ENCODE results near the gene EFNA3. TPM values are rescaled to one million over a fixed set of nuclear protein-coding genes. Genes with fewer than 3 reads are reported as not detected.
A peak's percentile ranks its signal among the peaks of the same experiment; 100 is the strongest.

The EFNA3 gene, protein sequence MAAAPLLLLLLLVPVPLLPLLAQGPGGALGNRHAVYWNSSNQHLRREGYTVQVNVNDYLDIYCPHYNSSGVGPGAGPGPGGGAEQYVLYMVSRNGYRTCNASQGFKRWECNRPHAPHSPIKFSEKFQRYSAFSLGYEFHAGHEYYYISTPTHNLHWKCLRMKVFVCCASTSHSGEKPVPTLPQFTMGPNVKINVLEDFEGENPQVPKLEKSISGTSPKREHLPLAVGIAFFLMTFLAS
- total RNA-seq (1 to 10 TPM in 2 of 6 donors, under 1 TPM in 4; 0.52 to 1.2 (median 0.70) TPM), polyA plus RNA-seq (under 1 TPM; 0.72 to 0.99 TPM)

- DNase-seq (peak; percentile 49 to 85 (median 70)), FAIRE-seq (no peak), ATAC-seq (peak; percentile 49 to 81 (median 72))
- no peak within 1 kb of the TSS for H3K27ac ChIP-seq
- peaks cover 32 to 36% (median 33%) of the 10 kb centered on the region in 3 donors for H3K4me1 ChIP-seq
- no peak for TF ChIP-seq CTCF (IDR thresholded peaks at IDR 0.05)
- intact Hi-C loops (cut with DNase I) = no loop called here
- peaks cover 0 to 31% (median 6%) of the 10 kb centered on the region in 4 donors for H3K27me3 ChIP-seq
- 1% methylated on average over 19 to 59 of the region's 59 CpGs for WGBS, 2 donors
- no peaks in the 10 kb centered on the region for H3K36me3 ChIP-seq
- H3K4me3 ChIP-seq = peak within 1 kb of the TSS in 3 of 4 donors; percentile 19 to 45 (median 41)
- H3K9me3 ChIP-seq = no peaks in the 10 kb centered on the region
These were observed at the start of gene EFNA3 for GRCh38 chr1:155078469-155079209. TSS of gene EFNA3 (plus strand) at chr1:155078837. CDS start at chr1:155078942, 105 bp downstream.

DNA sequence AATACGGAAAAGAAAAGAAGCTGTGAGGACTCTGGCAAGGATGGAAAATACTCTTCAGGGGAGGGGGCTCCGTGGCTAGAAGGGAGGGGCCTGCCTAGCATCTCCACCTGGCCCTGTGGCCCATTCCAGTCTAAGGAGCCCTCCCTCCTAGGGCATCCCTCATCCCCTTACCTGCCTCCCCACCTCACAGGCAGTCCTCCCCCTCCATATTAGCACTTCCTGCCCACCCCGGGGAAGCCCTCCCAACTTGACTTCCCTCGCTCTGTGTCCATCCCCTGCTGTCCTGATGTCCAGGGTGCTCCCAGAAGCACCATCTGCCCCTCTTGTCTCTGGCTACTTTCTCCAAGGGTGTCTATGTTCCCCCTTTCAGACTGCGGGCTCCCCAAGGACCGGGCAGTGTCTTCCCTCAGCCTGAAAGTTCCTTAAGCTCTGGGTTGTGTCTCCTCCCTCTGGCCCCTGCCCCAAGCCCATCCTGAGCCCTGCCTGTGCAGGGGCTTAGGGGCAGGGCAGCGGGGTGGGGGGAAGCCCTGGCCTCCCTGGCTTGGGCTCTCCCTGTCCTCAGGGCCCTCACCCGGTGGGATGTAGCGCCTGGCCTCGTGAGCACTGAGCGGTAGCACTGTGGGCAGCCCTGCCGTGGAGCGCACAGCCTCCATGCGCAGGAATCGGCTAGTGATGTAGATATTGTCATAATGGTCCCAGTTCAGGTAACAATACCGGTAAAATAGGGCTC lies 49.0 kb upstream of the EFNA3 start:
- TF ChIP-seq CTCF (IDR thresholded peaks at IDR 0.05) = no peak
- peak in 1 of 6 donors; percentile 41 for DNase-seq
- no peaks in the 10 kb centered on the region for H3K36me3 ChIP-seq
- H3K9me3 ChIP-seq = no peaks in the 10 kb centered on the region
- no peaks in the 10 kb centered on the region for H3K27me3 ChIP-seq
- no peak for ATAC-seq
- no peak for FAIRE-seq
- 82 to 84% methylated on average over 15 to 16 of the region's 16 CpGs for WGBS, 2 donors
- H3K27ac ChIP-seq = no peak overlapping the region
- H3K4me1 ChIP-seq = no peaks in the 10 kb centered on the region
- intact Hi-C loops (cut with DNase I) = no loop called here
- no peak overlapping the region for H3K4me3 ChIP-seq

DNA sequence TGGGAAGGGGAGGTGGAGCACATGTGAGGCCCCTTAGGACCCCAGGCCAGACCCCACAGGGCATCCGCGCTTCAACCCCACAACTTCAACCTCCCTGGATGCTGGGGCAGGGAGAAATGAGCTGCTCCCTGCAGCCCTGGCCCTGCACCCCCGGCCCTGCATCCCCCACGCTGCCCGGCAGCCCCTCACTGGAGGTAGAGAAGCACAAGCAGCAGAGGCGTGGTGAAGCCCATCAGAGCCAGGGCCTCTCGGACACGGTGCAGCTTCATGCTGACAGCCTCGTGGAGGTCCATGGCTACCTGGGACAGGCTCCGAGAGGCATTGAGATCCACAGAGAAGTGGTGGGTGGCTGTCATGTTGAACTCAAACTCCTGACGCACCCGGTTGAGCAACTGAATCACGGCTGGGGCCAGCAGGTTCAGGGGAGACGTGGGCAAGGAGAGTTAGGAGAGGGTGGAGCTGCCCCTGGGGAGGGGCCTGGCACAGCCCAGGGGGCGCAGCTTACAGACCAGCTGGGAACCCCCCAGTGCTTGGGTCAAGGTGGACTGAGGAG lies 48.3 kb upstream of the EFNA3 start:
- no peak for ATAC-seq
- FAIRE-seq = no peak
- H3K4me1 ChIP-seq = no peaks in the 10 kb centered on the region
- H3K27me3 ChIP-seq = no peaks in the 10 kb centered on the region
- no peak overlapping the region for H3K4me3 ChIP-seq
- DNase-seq = peak in 1 of 6 donors; percentile 54
- intact Hi-C loops (cut with DNase I) = no loop called here
- WGBS, 2 donors = 80 to 84% methylated on average over 15 of the region's 15 CpGs
- no peaks in the 10 kb centered on the region for H3K9me3 ChIP-seq
- no peak for TF ChIP-seq CTCF (IDR thresholded peaks at IDR 0.05)
- no peak overlapping the region for H3K27ac ChIP-seq
- no peaks in the 10 kb centered on the region for H3K36me3 ChIP-seq

GRCh38 chr1:155030899-155031298 lies 47.7 kb upstream of the EFNA3 start:
- no peaks in the 10 kb centered on the region for H3K27me3 ChIP-seq
- 81% methylated on average over 11 of the region's 11 CpGs for WGBS, 2 donors
- intact Hi-C loops (cut with DNase I) = no loop called here
- H3K36me3 ChIP-seq = no peaks in the 10 kb centered on the region
- DNase-seq = no peak
- no peak for ATAC-seq
- no peak for FAIRE-seq
- no peak overlapping the region for H3K27ac ChIP-seq
- no peak overlapping the region for H3K4me3 ChIP-seq
- H3K9me3 ChIP-seq = no peaks in the 10 kb centered on the region
- H3K4me1 ChIP-seq = no peaks in the 10 kb centered on the region
- TF ChIP-seq CTCF (IDR thresholded peaks at IDR 0.05) = no peak
